Measurements from ENCODE around the gene BAZ1B.
"Not testable (repeated sequence)": the region's sequence is repeated elsewhere in the genome, so short reads cannot be mapped to it uniquely, and the experiment has no call there.

BAZ1B gene

GRCh38 chr7:73423519-73424488, 98.3 kb downstream of the BAZ1B start:
- DNase-seq, result no peak

GRCh38 chr7:73420610-73421009, 101.5 kb downstream of the BAZ1B start:
- DNase-seq, result not testable (repeated sequence)

- peak; percentile 85 for DNase-seq
Observed at GRCh38 chr7:73420016-73420415, 102.1 kb downstream of the BAZ1B start.

DNA sequence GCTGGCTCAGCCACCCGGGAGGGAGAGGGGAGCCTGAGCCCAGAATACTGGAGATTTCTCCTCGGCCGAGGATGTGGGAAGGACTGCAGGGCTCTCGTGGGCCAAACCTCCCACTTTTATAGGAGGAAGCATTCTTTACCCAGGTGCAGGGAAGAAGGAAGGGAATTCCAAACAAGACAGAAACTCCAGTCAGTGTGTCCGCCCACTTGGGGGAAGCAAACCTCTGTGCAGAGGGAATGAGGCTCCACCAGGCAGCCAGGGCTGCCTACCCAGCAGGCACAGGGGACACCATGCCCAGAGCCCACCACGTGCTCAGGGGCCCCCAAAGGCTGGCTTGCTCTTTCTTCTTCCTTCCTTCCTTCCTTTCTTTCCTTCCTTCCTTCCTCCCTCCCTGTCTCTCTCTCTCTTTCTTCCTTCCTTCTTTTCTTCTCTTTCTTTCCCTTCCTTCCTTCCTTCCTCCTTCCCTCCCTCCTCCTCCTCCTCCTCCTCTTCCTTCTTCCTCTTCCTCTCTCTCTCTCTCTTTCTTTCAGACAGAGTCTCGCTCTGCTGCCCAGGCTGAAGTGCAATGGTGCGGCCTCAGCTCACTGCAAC, 103.9 kb downstream of the BAZ1B start:
- DNase-seq, result no peak

DNA sequence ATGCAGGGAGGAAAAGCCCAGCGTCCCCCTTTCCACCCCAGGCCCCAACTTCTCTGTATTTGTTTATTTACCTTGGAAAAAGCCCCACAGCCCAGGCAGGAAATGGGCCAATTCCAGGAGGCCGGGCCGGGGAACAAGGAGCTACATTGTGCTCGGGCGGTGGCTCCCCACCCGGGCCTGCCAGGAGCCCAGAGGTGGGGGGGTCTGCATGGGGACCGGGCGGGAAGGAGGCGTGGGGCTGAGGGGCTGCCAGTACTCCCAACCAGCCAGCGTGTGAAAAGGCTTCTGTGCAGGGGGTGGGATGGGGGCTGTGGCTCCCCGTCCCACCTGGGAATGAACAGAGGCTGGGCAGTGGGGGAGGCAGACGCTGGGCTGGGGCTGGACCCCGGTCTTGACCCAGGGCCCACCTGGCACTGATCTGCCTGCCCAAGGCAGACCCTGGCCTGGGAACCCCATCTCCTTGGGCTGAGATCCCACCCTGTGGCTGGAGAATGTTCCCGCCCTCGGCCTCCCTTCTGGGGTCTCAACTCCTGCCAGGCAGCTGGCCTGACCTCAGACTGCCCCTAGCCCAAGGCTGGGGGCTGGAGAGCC, 111.5 kb downstream of the BAZ1B start:
- DNase-seq, result peak; percentile 20

- not testable (repeated sequence) for DNase-seq
Observed at GRCh38 chr7:73404860-73405259, 117.2 kb downstream of the BAZ1B start.

- peak; percentile 83 for DNase-seq
Observed at GRCh38 chr7:73399185-73400050, 122.7 kb downstream of the BAZ1B start.

DNA sequence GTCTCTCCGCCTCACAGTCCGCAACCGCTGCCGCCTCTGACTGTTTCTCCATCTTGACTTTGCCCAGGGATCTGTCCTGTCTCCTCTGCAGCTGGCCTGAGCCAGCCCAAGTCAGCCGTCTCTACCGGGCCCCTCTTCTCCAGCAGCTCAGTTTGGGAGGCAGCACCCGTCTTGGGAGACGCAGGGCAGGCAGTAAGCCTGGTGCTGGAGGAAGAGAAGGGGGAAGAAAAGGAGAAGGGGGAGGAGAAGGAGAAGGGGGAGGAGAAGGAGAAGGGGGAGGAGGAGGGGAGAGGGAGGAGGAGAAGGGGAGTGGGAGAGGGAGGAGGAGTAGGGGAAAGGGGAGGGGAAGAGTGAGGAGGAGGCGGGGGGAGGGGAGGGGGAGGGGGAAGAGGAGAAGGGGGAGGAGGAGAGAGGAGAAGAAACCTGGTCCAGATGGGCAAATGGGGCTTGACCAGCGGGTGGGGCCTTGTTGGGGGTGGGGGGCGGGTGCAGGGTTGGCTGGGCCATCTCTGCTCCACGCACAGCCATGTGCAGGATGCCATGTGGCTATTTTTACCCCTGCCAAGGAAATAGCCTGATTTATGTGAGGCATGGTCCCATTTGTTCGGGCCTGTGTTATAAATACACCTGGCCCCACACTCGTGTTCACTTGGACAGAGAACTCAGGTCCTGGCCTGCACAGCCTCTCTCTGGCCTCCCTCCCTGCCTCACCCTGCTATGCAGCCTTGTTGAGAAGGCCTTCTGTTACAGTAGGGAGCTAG, 124.4 kb downstream of the BAZ1B start:
- DNase-seq, result peak; percentile 66

GRCh38 chr7:73395538-73396503, 126.3 kb downstream of the BAZ1B start:
- no peak for DNase-seq

DNA sequence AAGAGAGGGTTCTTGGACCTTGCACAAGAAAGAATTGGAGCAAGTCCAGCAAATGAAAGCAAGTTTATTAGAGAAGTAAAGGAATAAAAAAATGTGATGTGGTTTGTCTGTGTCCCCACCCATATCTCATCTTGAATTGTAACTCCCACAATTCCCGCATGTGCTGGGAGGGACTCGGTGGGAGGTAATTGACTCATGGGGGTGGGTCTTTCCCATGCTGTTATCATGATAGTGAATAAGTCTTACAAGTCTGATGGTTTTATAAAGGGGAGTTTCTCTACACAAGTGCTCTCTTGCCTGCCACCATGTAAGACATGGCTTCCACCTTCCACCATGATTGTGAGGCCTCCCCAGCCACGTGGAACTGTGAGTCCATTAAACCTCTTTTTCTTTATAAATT, 127.7 kb downstream of the BAZ1B start:
- no peak for DNase-seq

DNA sequence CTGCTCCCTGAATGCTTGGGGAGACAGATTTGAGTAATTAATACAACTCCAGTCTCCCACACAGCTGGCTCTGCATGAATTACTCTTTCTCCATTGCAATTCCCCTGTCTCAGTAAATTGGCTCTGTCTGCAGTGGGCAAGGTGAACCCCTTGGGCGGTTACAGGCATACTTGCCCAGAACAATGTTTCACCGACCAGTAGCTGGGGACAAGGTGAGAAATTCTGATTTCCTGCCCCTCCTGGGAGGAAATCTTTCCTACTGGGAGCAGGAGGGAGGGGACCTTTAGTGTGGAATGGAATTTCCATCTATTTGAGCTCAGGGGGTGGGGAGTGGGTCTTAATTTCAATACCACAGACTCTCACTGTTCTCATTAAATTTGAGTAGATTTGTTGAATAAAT, 130.7 kb downstream of the BAZ1B start:
- DNase-seq, result no peak
